Tracheal epithelial cell (primary cell): ENCODE measurements around the gene ACTA2. TPM values are rescaled to one million over a fixed set of nuclear protein-coding genes. Genes with fewer than 3 reads are reported as not detected.

Experiments
- total RNA-seq: library from RNA; depleted of rRNA; stranded (reverse); fragments of >200 nt; gene quantifications from 2 replicates; pipeline ENCODE4 v1.2.1, GENCODE V29; 2014

The ACTA2 gene
- 11.6 and 15.3 TPM in 2 replicates for total RNA-seq

GRCh38 chr10:88952647-88953111 lies at the start of gene ACTA2:
ACTA2 (minus strand) TSS chr10:88952773; CDS start chr10:88948930, 3,843 bp downstream.

GRCh38 chr10:88990384-88991160 lies 38.0 kb upstream of the ACTA2 start, which contains the start of gene FAS:
FAS (plus strand) TSS chr10:88990798; CDS start chr10:88990877, 79 bp downstream.

Other genes starting within 250 kb of the ACTA2 start
- gene LIPK, start 246.5 kb downstream of the ACTA2 start, total RNA-seq = 0.43 and 0.48 TPM in 2 replicates
- gene LIPN, start 192.8 kb downstream of the ACTA2 start, total RNA-seq = not detected in 2 replicates
- gene LIPM, start 150.0 kb downstream of the ACTA2 start, total RNA-seq = not detected in 2 replicates
- gene ANKRD22, start 100.9 kb downstream of the ACTA2 start, total RNA-seq = 9.2 and 10.1 TPM in 2 replicates
- gene STAMBPL1, start 72.5 kb downstream of the ACTA2 start, total RNA-seq = 3.0 and 3.9 TPM in 2 replicates
- 40.1 and 46.3 TPM in 2 replicates for gene FAS, start 38.0 kb upstream of the ACTA2 start, total RNA-seq